Neural cell (in vitro differentiated cells): Measurements from ENCODE around the gene CDIP1. TPM values are rescaled to one million over a fixed set of nuclear protein-coding genes. Genes with fewer than 3 reads are reported as not detected.

ENCODE experiments used
- H2AFZ ChIP-seq: fragments of 200-600, 300-800 bp; sonication (generic), shearing (Covaris generic); 2 replicates; pipeline ENCODE4 v1.6.0; 2014; ENCODE audit warnings: low read depth, mild to moderate bottlenecking, antibody characterized with exemption, low read length, moderate library complexity
- H3F3A ChIP-seq: fragments of 200-600 bp; shearing (Covaris generic); 2 replicates; pipeline ENCODE4 v1.6.1; 2016; ENCODE audit warnings: mild to moderate bottlenecking, moderate library complexity, mixed read lengths, antibody characterized with exemption, low read length; ENCODE audit not compliant: insufficient read depth, poor library complexity, severe bottlenecking
- H3K27ac ChIP-seq: fragments of 200-600, 300-800 bp; sonication (generic), shearing (Covaris generic); 2 replicates; pipeline ENCODE4 v1.5.1; 2014; ENCODE audit warnings: mild to moderate bottlenecking, low read length, moderate library complexity
- H3K27me3 ChIP-seq: fragments of 300-800, 200-600 bp; sonication (generic), shearing (Covaris generic); 2 replicates; pipeline ENCODE4 v1.6.0; 2014; ENCODE audit warnings: mild to moderate bottlenecking, low read depth, low read length, moderate library complexity; ENCODE audit not compliant: insufficient read depth
- H3K36me3 ChIP-seq: fragments of 300-800, 200-600 bp; sonication (generic), shearing (Covaris generic); 2 replicates; pipeline ENCODE4 v1.5.1; 2014; ENCODE audit warnings: mild to moderate bottlenecking, antibody characterized with exemption, low read length, moderate library complexity; ENCODE audit not compliant: insufficient read depth
- H3K4me2 ChIP-seq: fragments of 300-800, 200-600 bp; sonication (generic), shearing (Covaris generic); 2 replicates; pipeline ENCODE4 v1.6.0; 2014; ENCODE audit warnings: mild to moderate bottlenecking, low read length
- H3K4me3 ChIP-seq: fragments of 300-800, 200-600 bp; sonication (generic), shearing (Covaris generic); 2 replicates; pipeline ENCODE4 v1.5.1; 2014; ENCODE audit warnings: mild to moderate bottlenecking, low read length, moderate library complexity
- H3K79me2 ChIP-seq: fragments of 200-600 bp; shearing (Covaris generic); replicated peaks from 2 replicates; pipeline ENCODE4 v1.6.0; 2014; ENCODE audit warnings: mild to moderate bottlenecking, low read length, moderate library complexity; ENCODE audit not compliant: insufficient read depth
- H3K9ac ChIP-seq: fragments of 300-800, 200-600 bp; sonication (generic), shearing (Covaris generic); 2 replicates; pipeline ENCODE4 v1.6.1; 2016; ENCODE audit warnings: mild to moderate bottlenecking, low read length, mixed read lengths
- H3K9me2 ChIP-seq: fragments of 200-600 bp; shearing (Covaris generic); 2 replicates; pipeline ENCODE4 v1.6.1; 2016; ENCODE audit warnings: mild to moderate bottlenecking, low read length, mixed read lengths; ENCODE audit not compliant: insufficient read depth
- H3K9me3 ChIP-seq: fragments of 200-600, 300-800 bp; sonication (generic), shearing (Covaris generic); 2 replicates; pipeline ENCODE4 v1.6.1; 2016; ENCODE audit warnings: mild to moderate bottlenecking, mixed run types, low read length, moderate library complexity, mixed read lengths
- H4K20me1 ChIP-seq: fragments of 200-600 bp; shearing (Covaris generic); 2 replicates; pipeline ENCODE4 v1.6.1; 2016; ENCODE audit warnings: mild to moderate bottlenecking, mixed run types; ENCODE audit not compliant: insufficient read depth
- CTCF ChIP-seq: fragments of 450-650 bp; IDR thresholded peaks from 2 replicates; pipeline ENCODE4 v1.5.1; 2014; ENCODE audit warnings: antibody characterized with exemption, mild to moderate bottlenecking, moderate library complexity; ENCODE audit not compliant: poor library complexity, severe bottlenecking
- EP300 ChIP-seq: fragments of 450-650 bp; conservative IDR thresholded peaks from 2 replicates; pipeline ENCODE4 v1.6.1; 2014; ENCODE audit warnings: antibody characterized with exemption, mild to moderate bottlenecking, moderate library complexity; ENCODE audit not compliant: poor library complexity, severe bottlenecking
- EZH2 ChIP-seq: fragments of 200-600, 300-800 bp; shearing (Covaris generic), sonication (generic); IDR thresholded peaks from 2 replicates; pipeline ENCODE4 v1.6.1; 2014; ENCODE audit warnings: antibody characterized with exemption, low read length, borderline replicate concordance, mild to moderate bottlenecking; ENCODE audit not compliant: insufficient read depth, poor library complexity, severe bottlenecking
- MXI1 ChIP-seq: fragments of 450-650 bp; conservative IDR thresholded peaks from 2 replicates; pipeline ENCODE4 v1.6.1; 2014; ENCODE audit warnings: antibody characterized with exemption, mild to moderate bottlenecking; ENCODE audit not compliant: poor library complexity, severe bottlenecking
- POLR2AphosphoS5 ChIP-seq: IDR thresholded peaks from 2 replicates; pipeline ENCODE4 v1.6.1; 2012
- RAD21 ChIP-seq: fragments of 450-650 bp; conservative IDR thresholded peaks from 2 replicates; pipeline ENCODE4 v1.6.1; 2014; ENCODE audit warnings: antibody characterized with exemption, mild to moderate bottlenecking, moderate library complexity
- REST ChIP-seq: IDR thresholded peaks from 2 replicates; pipeline ENCODE4 v1.6.1; 2012; ENCODE audit warnings: borderline replicate concordance
- SMC3 ChIP-seq: fragments of 450-650 bp; conservative IDR thresholded peaks from 2 replicates; pipeline ENCODE4 v1.6.1; 2014; ENCODE audit warnings: antibody characterized with exemption, mild to moderate bottlenecking, moderate library complexity; ENCODE audit not compliant: poor library complexity
- TAF1 ChIP-seq: IDR thresholded peaks from 2 replicates; pipeline ENCODE4 v1.6.1; 2012; ENCODE audit warnings: low read depth
- polyA plus RNA-seq: library from polyadenylated mRNA; depleted of rRNA; stranded (reverse); fragments of >200 nt; gene quantifications from 2 replicates; pipeline ENCODE4 v1.2.3, GENCODE V29; 2014

Gene CDIP1
- polyA plus RNA-seq, 1 donor from 2014 or later, result 16.4 TPM

- H3K9me2 ChIP-seq, result no peaks in the 10 kb centered on the region
- no peaks in the 10 kb centered on the region for H3K79me2 ChIP-seq
- no peaks in the 10 kb centered on the region for H3K27me3 ChIP-seq
- no peaks in the 10 kb centered on the region for H3K9me3 ChIP-seq
- TF ChIP-seq RAD21 (no peak), EP300 (no peak), REST (no peak), POLR2AphosphoS5 (no peak), EZH2 (no peak), TAF1 (no peak), SMC3 (no peak), MXI1 (no peak), CTCF (no peak)
- H3K4me3 ChIP-seq, result no peak overlapping the region
- no peak overlapping the region for H3K9ac ChIP-seq
- H2AFZ ChIP-seq, result no peak overlapping the region
- no peaks in the 10 kb centered on the region for H3F3A ChIP-seq
- no peak overlapping the region for H3K27ac ChIP-seq
- no peaks in the 10 kb centered on the region for H3K36me3 ChIP-seq
- no peaks in the 10 kb centered on the region for H4K20me1 ChIP-seq
- H3K4me2 ChIP-seq, result no peak overlapping the region
Measured at GRCh38 chr16:4578961-4579530, 40.5 kb upstream of the CDIP1 start.

GRCh38 chr16:4576008-4576407 lies 37.4 kb upstream of the CDIP1 start:
- Histone ChIP-seq H3K27ac (no peak overlapping the region), H3K36me3 (no peaks in the 10 kb centered on the region), H3K79me2 (no peaks in the 10 kb centered on the region), H2AFZ (no peak overlapping the region), H3F3A (no peaks in the 10 kb centered on the region), H3K4me2 (no peak overlapping the region), H3K9me3 (no peaks in the 10 kb centered on the region), H3K4me3 (no peak overlapping the region), H4K20me1 (no peaks in the 10 kb centered on the region), H3K27me3 (no peaks in the 10 kb centered on the region), H3K9me2 (no peaks in the 10 kb centered on the region), H3K9ac (no peak overlapping the region)
- TF ChIP-seq MXI1 (no peak), RAD21 (no peak), TAF1 (no peak), EP300 (no peak), EZH2 (no peak), CTCF (no peak), SMC3 (no peak), POLR2AphosphoS5 (no peak), REST (no peak)
